HCT116 (cell line): ENCODE data around the gene GLRX. TPM values are rescaled to one million over a fixed set of nuclear protein-coding genes. Genes with fewer than 3 reads are reported as not detected.

Experiments
- ATAC-seq: fragments of 200-7000 bp; cut with Tn5 transposase; 2 replicates; pipeline ENCODE4 v1.9.1; 2020; ENCODE audit warnings: mild to moderate bottlenecking, moderate library complexity
- BruUV-seq: library from RNA; stranded (reverse); fragments of 400-500 nt; replicated peaks from 2 replicates; lab custom pipeline; 2021; lab: Mats Ljungman, UMichigan
- CTCF ChIA-PET: fragments of 300-600 bp; sonication (Branson Sonifier 250); formaldehyde crosslinking; loops from one replicate; lab custom pipeline; 2021; ENCODE audit warnings: antibody characterized with exemption; lab: Charles Lee
- POLR2A ChIA-PET: fragments of 300-600, 350-600 bp; sonication (Branson Sonifier 250); formaldehyde crosslinking; loops from one replicate; lab custom pipeline; 2021; ENCODE audit warnings: antibody characterized with exemption; lab: Charles Lee
- RAD21 ChIA-PET, 2 experiments: fragments of 300-600 bp; sonication (Branson Sonifier 250); formaldehyde crosslinking; loops; one replicate each; lab custom pipeline; 2023; ENCODE audit warnings: low total read pairs in 2 of 2; ENCODE audit not compliant: uncharacterized antibody in 2 of 2, unreplicated experiment in 2 of 2, low non-redundant PET in 1 of 2; lab: Charles Lee
- DNase-seq: peaks from one replicate; pipeline ENCODE4 v3.0.0-alpha.2; 2010; ENCODE audit warnings: low read depth, low spot score
- H2AFZ ChIP-seq: fragments of 200-600 bp; shearing (Covaris generic), sonication (generic); 2 replicates; pipeline ENCODE4 v1.6.1; 2017; ENCODE audit warnings: low read depth, mixed run types, mixed read lengths, antibody characterized with exemption, low read length; ENCODE audit not compliant: poor library complexity, severe bottlenecking
- H3K27ac ChIP-seq: 2 replicates; pipeline ENCODE4 v1.5.1; 2012; ENCODE audit warnings: low read depth, low read length
- H3K27me3 ChIP-seq: fragments of 200-600 bp; sonication (generic); 2 replicates; pipeline ENCODE4 v1.6.1; 2016; ENCODE audit warnings: mixed run types, low read length, mixed read lengths; ENCODE audit not compliant: insufficient read depth
- H3K36me3 ChIP-seq, 2 experiments: fragments of 200-500 bp in 1 of 2; fragments of 200-600 bp in 1 of 2; sonication (Bioruptor generic) in 1 of 2; sonication (generic) in 1 of 2; 2 replicates each; pipeline versions ENCODE4 v1.5.1 to v1.6.1; 2014 to 2016; ENCODE audit warnings: low read length in 2 of 2, inconsistent platforms in 1 of 2, mixed read lengths in 1 of 2, mixed run types in 1 of 2; ENCODE audit not compliant: insufficient read depth in 2 of 2, control insufficient read depth in 1 of 2
- H3K4me1 ChIP-seq, 2 experiments: fragments of 200-600 bp in 1 of 2; sonication (generic) in 1 of 2; 2 replicates each; pipeline versions ENCODE4 v1.5.1 to v1.6.1; 2012 to 2017; ENCODE audit warnings: low read length in 2 of 2, inconsistent platforms in 1 of 2, mild to moderate bottlenecking in 1 of 2, mixed read lengths in 1 of 2, mixed run types in 1 of 2, moderate library complexity in 1 of 2; ENCODE audit not compliant: insufficient read depth in 2 of 2, control insufficient read depth in 1 of 2
- H3K4me2 ChIP-seq: fragments of 200-600 bp; sonication (generic); 2 replicates; pipeline ENCODE4 v1.6.1; 2017; ENCODE audit warnings: mixed run types, low read length, mixed read lengths
- H3K4me3 ChIP-seq, 2 experiments: fragments of 200-600 bp in 1 of 2; sonication (generic) in 1 of 2; replicated peaks in 1 of 2; 2 replicates each; pipeline ENCODE4 v1.5.1; 2011 to 2016; ENCODE audit warnings: low read length in 2 of 2, control low read depth in 1 of 2, low read depth in 1 of 2, mild to moderate bottlenecking in 1 of 2, mixed read lengths in 1 of 2, mixed run types in 1 of 2
- H3K79me2 ChIP-seq: fragments of 200-600 bp; sonication (generic); 2 replicates; pipeline ENCODE4 v1.6.1; 2017; ENCODE audit warnings: mild to moderate bottlenecking, mixed run types, low read length, moderate library complexity, mixed read lengths; ENCODE audit not compliant: insufficient read depth
- H3K9ac ChIP-seq: fragments of 200-600 bp; sonication (generic); 2 replicates; pipeline ENCODE4 v1.6.1; 2016; ENCODE audit warnings: low read length, mixed read lengths
- H3K9me2 ChIP-seq: fragments of 200-600 bp; sonication (generic), shearing (Covaris generic); 2 replicates; pipeline ENCODE4 v1.6.1; 2017; ENCODE audit warnings: mixed run types, mild to moderate bottlenecking, moderate library complexity; ENCODE audit not compliant: insufficient read depth
- H3K9me3 ChIP-seq, 2 experiments: fragments of 200-500 bp in 1 of 2; fragments of 200-600 bp in 1 of 2; sonication (Bioruptor generic) in 1 of 2; sonication (generic) in 1 of 2; 2 replicates each; pipeline ENCODE4 v1.6.1; 2014 to 2017; ENCODE audit warnings: low read length in 2 of 2, mixed read lengths in 2 of 2, inconsistent platforms in 1 of 2, low read depth in 1 of 2, mild to moderate bottlenecking in 1 of 2, mixed run types in 1 of 2, moderate library complexity in 1 of 2; ENCODE audit not compliant: control insufficient read depth in 1 of 2, insufficient read depth in 1 of 2
- H4K20me1 ChIP-seq: fragments of 200-600 bp; sonication (generic), shearing (Covaris generic); 2 replicates; pipeline ENCODE4 v1.6.1; 2017; ENCODE audit warnings: mixed run types, mild to moderate bottlenecking, moderate library complexity; ENCODE audit not compliant: insufficient read depth
- CTCF ChIP-seq, 3 experiments: fragments of 200-600 bp in 1 of 3; sonication (generic) in 1 of 3; IDR thresholded peaks in 2 of 3; conservative IDR thresholded peaks in 1 of 3; 2 replicates each; pipeline ENCODE4 v1.5.1; 2012 to 2017; ENCODE audit warnings: low read depth in 2 of 3, low read length in 2 of 3, antibody characterized with exemption in 1 of 3, borderline replicate concordance in 1 of 3, control low read depth in 1 of 3, mild to moderate bottlenecking in 1 of 3, mixed read lengths in 1 of 3, mixed run types in 1 of 3, moderate library complexity in 1 of 3; ENCODE audit not compliant: insufficient read depth in 1 of 3
- EGR1 ChIP-seq: IDR thresholded peaks from 2 replicates; pipeline ENCODE4 v1.6.1; 2012; ENCODE audit warnings: low read depth
- ELF1 ChIP-seq: IDR thresholded peaks from 2 replicates; pipeline ENCODE4 v1.6.1; 2012; ENCODE audit warnings: low read depth, borderline replicate concordance
- EZH2 ChIP-seq: fragments of 200-600 bp; sonication (generic); IDR thresholded peaks from 2 replicates; pipeline ENCODE4 v1.6.1; 2017; ENCODE audit warnings: antibody characterized with exemption, mixed run types
- EZH2phosphoT487 ChIP-seq: fragments of 200-600 bp; IDR thresholded peaks from 2 replicates; pipeline ENCODE4 v1.6.1; 2018; ENCODE audit warnings: antibody characterized with exemption, borderline replicate concordance
- FOSL1 ChIP-seq: IDR thresholded peaks from 2 replicates; pipeline ENCODE4 v1.6.1; 2012; ENCODE audit warnings: low read depth
- POLR2A ChIP-seq: IDR thresholded peaks from 2 replicates; pipeline ENCODE4 v1.7.0; 2011; ENCODE audit warnings: borderline replicate concordance; ENCODE audit not compliant: insufficient read depth, insufficient read length; ENCODE audit errors: extremely low read depth
- POLR2AphosphoS5 ChIP-seq: IDR thresholded peaks from 2 replicates; pipeline ENCODE4 v1.6.1; 2011; ENCODE audit warnings: mild to moderate bottlenecking, low read depth, low read length, moderate library complexity
- RAD21 ChIP-seq: IDR thresholded peaks from 2 replicates; pipeline ENCODE4 v1.6.1; 2012; ENCODE audit warnings: low read depth, mild to moderate bottlenecking
- REST ChIP-seq: IDR thresholded peaks from 2 replicates; pipeline ENCODE4 v1.6.1; 2012; ENCODE audit warnings: low read depth
- SIN3A ChIP-seq: IDR thresholded peaks from 2 replicates; pipeline ENCODE4 v1.6.1; 2012; ENCODE audit warnings: low read depth
- SRF ChIP-seq: IDR thresholded peaks from 2 replicates; pipeline ENCODE4 v1.6.1; 2012; ENCODE audit warnings: low read depth
- TCF7L2 ChIP-seq: IDR thresholded peaks from 2 replicates; pipeline ENCODE4 v1.7.0; 2011; ENCODE audit warnings: borderline replicate concordance, inconsistent platforms; ENCODE audit not compliant: insufficient read depth, insufficient read length; ENCODE audit errors: extremely low read depth
- YY1 ChIP-seq: IDR thresholded peaks from 2 replicates; pipeline ENCODE4 v1.6.1; 2011; ENCODE audit warnings: low read length, low read depth, moderate library complexity, mild to moderate bottlenecking; ENCODE audit not compliant: insufficient replicate concordance; ENCODE audit errors: extremely low read depth
- ZBTB33 ChIP-seq: IDR thresholded peaks from 2 replicates; pipeline ENCODE4 v1.6.1; 2011; ENCODE audit warnings: mild to moderate bottlenecking, low read length, moderate library complexity; ENCODE audit not compliant: insufficient replicate concordance; ENCODE audit errors: extremely low read depth
- ZFX ChIP-seq: fragments of 450-650 bp; IDR thresholded peaks from 2 replicates; pipeline ENCODE4 v1.6.1; 2017
- ZNF274 ChIP-seq: fragments of 200-500 bp; sonication (Bioruptor generic); IDR thresholded peaks from 2 replicates; pipeline ENCODE4 v1.6.1; 2014; ENCODE audit warnings: mild to moderate bottlenecking, low read depth, low read length, inconsistent platforms
- intact Hi-C: fragments of 100-400 bp; cut with micrococcal nuclease; formaldehyde crosslinking; loops from 2 replicates; pipeline ENCODE4 v1.10.0; 2022
- total RNA-seq: library from RNA; stranded (reverse); gene quantifications from one replicate; pipeline ENCODE4 v1.2.1, GENCODE V29; 2021; ENCODE audit not compliant: unreplicated experiment
- TF ChIP-seq, protein P1 (sequence below): IDR thresholded peaks from 2 replicates; pipeline ENCODE4 v1.6.1; 2012

Gene GLRX
- total RNA-seq, 1 experiment from 2014 or later = 29.3 TPM

- Histone ChIP-seq H2AFZ (no peak overlapping the region), H3K9me3 (no peaks in the 10 kb centered on the region), H3K27me3 (no peaks in the 10 kb centered on the region), H3K4me1 (peaks cover 3 to 14% of the 10 kb centered on the region in 2 experiments; a peak in 3 of 4 replicates), H3K27ac (no peak overlapping the region), H3K36me3 (peaks cover 0 to 7% of the 10 kb centered on the region in 2 experiments; a peak in 1 of 4 replicates), H3K4me3 (no peak overlapping the region), H3K4me2 (no peak overlapping the region), H3K79me2 (no peaks in the 10 kb centered on the region), H3K9ac (no peak overlapping the region)
- BruUV-seq = no TSS peak
- ChIA-PET RAD21 (no interaction called here), CTCF (no interaction called here), POLR2A (no interaction called here)
- intact Hi-C loops = no loop called here
- TF ChIP-seq SIN3A (no peak), TCF7L2 (no peak), FOSL1 (no peak), SRF (no peak), REST (no peak), RAD21 (no peak), ZBTB33 (no peak), ZFX (no peak), ELF1 (no peak), ZNF274 (no peak), YY1 (no peak), EZH2phosphoT487 (no peak), POLR2A (no peak), EGR1 (no peak), EZH2 (no peak), POLR2AphosphoS5 (no peak), CTCF (IDR thresholded peaks at IDR 0.05 in 2 of 3, conservative IDR thresholded peaks at IDR 0.05 in 1 of 3; ENCODE audit: borderline replicate concordance in 1 of 3, insufficient read depth in 1 of 3, low read depth in 2 of 3, low read length in 2 of 3) (no peak)
- TF ChIP-seq, protein P1, sequence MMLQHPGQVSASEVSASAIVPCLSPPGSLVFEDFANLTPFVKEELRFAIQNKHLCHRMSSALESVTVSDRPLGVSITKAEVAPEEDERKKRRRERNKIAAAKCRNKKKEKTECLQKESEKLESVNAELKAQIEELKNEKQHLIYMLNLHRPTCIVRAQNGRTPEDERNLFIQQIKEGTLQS = no peak
- TF ChIP-seq, all 23 proteins: peak for 0
- Histone ChIP-seq H3K9me2 (no peaks in the 10 kb centered on the region), H4K20me1 (no peaks in the 10 kb centered on the region)
- ATAC-seq (no peak), DNase-seq (no peak)
Observed at GRCh38 chr5:95812074-95812471, 10.5 kb downstream of the GLRX start.
